Astrocyte (in vitro differentiated cells and primary cell): Measurements from ENCODE around the gene CARD19. TPM values are rescaled to one million over a fixed set of nuclear protein-coding genes. Genes with fewer than 3 reads are reported as not detected.

Source experiments
- DNase-seq: peaks from one replicate; pipeline ENCODE4 v3.0.0-alpha.2; 2010; ENCODE audit warnings: low read depth
- FAIRE-seq: peaks from 2 replicates; lab custom pipeline; 2011; peaks lifted over from hg19 to GRCh38; lab: Jason Lieb, UNC
- H2AFZ ChIP-seq: 2 replicates; pipeline ENCODE4 v1.6.0; 2012; ENCODE audit warnings: low read depth, low read length, inconsistent platforms
- H3K27ac ChIP-seq: 2 replicates; pipeline ENCODE4 v1.5.1; 2011; ENCODE audit warnings: low read depth, low read length, inconsistent platforms
- H3K27me3 ChIP-seq: 2 replicates; pipeline ENCODE4 v1.6.0; 2011; ENCODE audit warnings: low read length, inconsistent platforms; ENCODE audit not compliant: insufficient read depth
- H3K36me3 ChIP-seq: 2 replicates; pipeline ENCODE4 v1.5.1; 2011; ENCODE audit warnings: low read length, inconsistent platforms; ENCODE audit not compliant: insufficient read depth
- H3K4me1 ChIP-seq: 2 replicates; pipeline ENCODE4 v1.5.1; 2011; ENCODE audit warnings: low read length, inconsistent platforms; ENCODE audit not compliant: insufficient read depth
- H3K4me2 ChIP-seq: 2 replicates; pipeline ENCODE4 v1.6.0; 2012; ENCODE audit warnings: low read length, inconsistent platforms
- H3K4me3 ChIP-seq: 2 replicates; pipeline ENCODE4 v1.5.1; 2011; ENCODE audit warnings: low read depth, mild to moderate bottlenecking, low read length, inconsistent platforms; ENCODE audit not compliant: insufficient read depth
- H3K79me2 ChIP-seq: 2 replicates; pipeline ENCODE4 v1.6.0; 2012; ENCODE audit warnings: mild to moderate bottlenecking, low read length, inconsistent platforms; ENCODE audit not compliant: insufficient read depth
- H3K9ac ChIP-seq: 2 replicates; pipeline ENCODE4 v1.6.0; 2012; ENCODE audit warnings: mild to moderate bottlenecking, low read length, inconsistent platforms
- H3K9me3 ChIP-seq: 2 replicates; pipeline ENCODE4 v1.5.1; 2012; ENCODE audit warnings: low read depth, mild to moderate bottlenecking, low read length, inconsistent platforms; ENCODE audit not compliant: insufficient read depth
- H4K20me1 ChIP-seq: 2 replicates; pipeline ENCODE4 v1.6.0; 2012; ENCODE audit warnings: low read length, inconsistent platforms; ENCODE audit not compliant: insufficient read depth
- H3K27ac Mint-ChIP-seq: one replicate; pipeline ENCODE4 v1.8.0; 2021; ENCODE audit warnings: mild to moderate bottlenecking, mixed read lengths; ENCODE audit not compliant: unreplicated experiment
- H3K27me3 Mint-ChIP-seq: one replicate; pipeline ENCODE4 v1.8.0; 2021; ENCODE audit warnings: low read depth, mixed read lengths; ENCODE audit not compliant: unreplicated experiment
- H3K36me3 Mint-ChIP-seq: one replicate; pipeline ENCODE4 v1.8.0; 2021; ENCODE audit warnings: low read depth, mixed read lengths; ENCODE audit not compliant: unreplicated experiment
- H3K4me1 Mint-ChIP-seq: one replicate; pipeline ENCODE4 v1.8.0; 2021; ENCODE audit warnings: low read depth, mixed read lengths; ENCODE audit not compliant: unreplicated experiment
- H3K4me3 Mint-ChIP-seq: one replicate; pipeline ENCODE4 v1.8.0; 2021; ENCODE audit warnings: mild to moderate bottlenecking, moderate library complexity, mixed read lengths; ENCODE audit not compliant: unreplicated experiment
- H3K9me3 Mint-ChIP-seq: one replicate; pipeline ENCODE4 v1.8.0; 2021; ENCODE audit warnings: mild to moderate bottlenecking, mixed read lengths; ENCODE audit not compliant: unreplicated experiment
- CTCF ChIP-seq: IDR thresholded peaks from 2 replicates; pipeline ENCODE4 v1.5.1; 2011; ENCODE audit warnings: low read depth, mild to moderate bottlenecking, inconsistent platforms, low read length, moderate library complexity; ENCODE audit not compliant: insufficient read depth
- EZH2 ChIP-seq: IDR thresholded peaks from 2 replicates; pipeline ENCODE4 v1.6.1; 2012; ENCODE audit warnings: mild to moderate bottlenecking, low read length, inconsistent platforms; ENCODE audit not compliant: insufficient read depth
- total RNA-seq: library from RNA; stranded (reverse); gene quantifications from 2 replicates; pipeline ENCODE4 v1.2.1, GENCODE V29; 2021

CARD19 gene
- total RNA-seq, 1 donor from 2014 or later = 36.3 TPM

GRCh38 chr9:93128011-93128714 is 32.1 kb downstream of the CARD19 start:
- Mint-ChIP-seq H3K4me1 (peaks cover 17% of the 10 kb centered on the region), H3K9me3 (no peaks in the 10 kb centered on the region), H3K27ac (no peak overlapping the region), H3K4me3 (no peak overlapping the region), H3K27me3 (no peaks in the 10 kb centered on the region), H3K36me3 (peaks cover 4% of the 10 kb centered on the region)
- peaks cover 28% of the 10 kb centered on the region for H3K79me2 ChIP-seq
- no peaks in the 10 kb centered on the region for H3K36me3 ChIP-seq
- no peak overlapping the region for H3K4me2 ChIP-seq
- TF ChIP-seq EZH2 (no peak), CTCF (no peak)
- H3K27ac ChIP-seq = no peak overlapping the region
- DNase-seq = no peak
- peaks cover 14% of the 10 kb centered on the region for H3K4me1 ChIP-seq
- no peak overlapping the region for H2AFZ ChIP-seq
- FAIRE-seq = no peak
- no peak overlapping the region for H3K9ac ChIP-seq
- H3K9me3 ChIP-seq = no peaks in the 10 kb centered on the region
- peaks cover 62% of the 10 kb centered on the region for H4K20me1 ChIP-seq
- H3K27me3 ChIP-seq = no peaks in the 10 kb centered on the region
- H3K4me3 ChIP-seq = no peak overlapping the region

GRCh38 chr9:93128715-93129224 is 32.8 kb downstream of the CARD19 start:
- H3K36me3 ChIP-seq = no peaks in the 10 kb centered on the region
- Mint-ChIP-seq H3K4me3 (no peak overlapping the region), H3K27me3 (no peaks in the 10 kb centered on the region), H3K4me1 (peaks cover 18% of the 10 kb centered on the region), H3K9me3 (no peaks in the 10 kb centered on the region), H3K27ac (no peak overlapping the region), H3K36me3 (peaks cover 4% of the 10 kb centered on the region)
- peaks cover 28% of the 10 kb centered on the region for H3K79me2 ChIP-seq
- no peak overlapping the region for H2AFZ ChIP-seq
- TF ChIP-seq CTCF (no peak), EZH2 (no peak)
- no peak overlapping the region for H3K4me2 ChIP-seq
- H3K9me3 ChIP-seq = no peaks in the 10 kb centered on the region
- no peak overlapping the region for H3K27ac ChIP-seq
- FAIRE-seq (no peak), DNase-seq (no peak)
- H3K4me1 ChIP-seq = peaks cover 17% of the 10 kb centered on the region
- H3K4me3 ChIP-seq = no peak overlapping the region
- peaks cover 64% of the 10 kb centered on the region for H4K20me1 ChIP-seq
- H3K9ac ChIP-seq = no peak overlapping the region
- no peaks in the 10 kb centered on the region for H3K27me3 ChIP-seq

- peaks cover 4% of the 10 kb centered on the region for H3K36me3 Mint-ChIP-seq
- FAIRE-seq (no peak), DNase-seq (no peak)
- peaks cover 18% of the 10 kb centered on the region for H3K4me1 ChIP-seq
- no peaks in the 10 kb centered on the region for H3K9me3 ChIP-seq
- no peak overlapping the region for H3K27ac Mint-ChIP-seq
- H3K27me3 Mint-ChIP-seq = no peaks in the 10 kb centered on the region
- H3K79me2 ChIP-seq = peaks cover 28% of the 10 kb centered on the region
- H3K27ac ChIP-seq = no peak overlapping the region
- H3K4me1 Mint-ChIP-seq = peaks cover 18% of the 10 kb centered on the region
- peaks cover 64% of the 10 kb centered on the region for H4K20me1 ChIP-seq
- H3K27me3 ChIP-seq = no peaks in the 10 kb centered on the region
- no peak overlapping the region for H3K4me3 ChIP-seq
- no peak for TF ChIP-seq EZH2
- no peak for TF ChIP-seq CTCF
- no peak overlapping the region for H2AFZ ChIP-seq
- no peaks in the 10 kb centered on the region for H3K9me3 Mint-ChIP-seq
- H3K36me3 ChIP-seq = no peaks in the 10 kb centered on the region
- no peak overlapping the region for H3K4me2 ChIP-seq
- no peak overlapping the region for H3K4me3 Mint-ChIP-seq
- H3K9ac ChIP-seq = no peak overlapping the region
Observed at GRCh38 chr9:93129286-93129685, 33.3 kb downstream of the CARD19 start.
